Measurements from ENCODE around the gene CAMK4.

CAMK4 gene

DNA sequence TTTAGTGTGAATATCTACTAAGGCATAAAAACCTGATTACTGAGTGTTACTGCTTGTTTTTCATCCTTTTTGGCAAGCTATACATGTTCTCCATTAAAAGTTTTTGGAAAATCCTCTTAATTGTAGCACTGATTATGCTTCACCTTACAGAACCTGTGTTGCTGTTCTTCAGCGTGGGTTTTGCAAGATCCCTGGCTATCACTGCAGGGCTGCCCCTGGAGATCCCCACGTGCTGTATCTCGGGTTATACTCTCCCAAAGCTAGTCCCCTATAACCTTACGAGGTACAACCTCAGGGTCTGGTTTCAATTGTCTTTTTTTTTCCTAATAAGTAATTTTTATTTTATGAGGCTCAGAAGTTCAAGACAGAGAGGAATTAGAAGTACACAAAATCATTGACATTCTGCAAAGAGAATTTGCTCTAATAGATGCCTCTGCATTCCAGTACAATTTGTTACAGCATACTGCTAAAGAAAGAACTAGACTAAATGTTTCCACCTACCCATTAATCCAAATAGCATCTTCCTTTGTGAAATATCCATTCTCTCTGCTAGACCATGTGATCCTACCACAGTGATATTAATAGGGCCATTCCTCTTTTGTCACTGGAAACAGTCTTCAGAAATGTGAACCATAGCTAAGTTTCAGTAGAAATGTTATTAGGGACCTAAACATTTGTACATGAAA lies 25.8 kb upstream of the CAMK4 start:
- TF ChIP-seq, protein P1, sequence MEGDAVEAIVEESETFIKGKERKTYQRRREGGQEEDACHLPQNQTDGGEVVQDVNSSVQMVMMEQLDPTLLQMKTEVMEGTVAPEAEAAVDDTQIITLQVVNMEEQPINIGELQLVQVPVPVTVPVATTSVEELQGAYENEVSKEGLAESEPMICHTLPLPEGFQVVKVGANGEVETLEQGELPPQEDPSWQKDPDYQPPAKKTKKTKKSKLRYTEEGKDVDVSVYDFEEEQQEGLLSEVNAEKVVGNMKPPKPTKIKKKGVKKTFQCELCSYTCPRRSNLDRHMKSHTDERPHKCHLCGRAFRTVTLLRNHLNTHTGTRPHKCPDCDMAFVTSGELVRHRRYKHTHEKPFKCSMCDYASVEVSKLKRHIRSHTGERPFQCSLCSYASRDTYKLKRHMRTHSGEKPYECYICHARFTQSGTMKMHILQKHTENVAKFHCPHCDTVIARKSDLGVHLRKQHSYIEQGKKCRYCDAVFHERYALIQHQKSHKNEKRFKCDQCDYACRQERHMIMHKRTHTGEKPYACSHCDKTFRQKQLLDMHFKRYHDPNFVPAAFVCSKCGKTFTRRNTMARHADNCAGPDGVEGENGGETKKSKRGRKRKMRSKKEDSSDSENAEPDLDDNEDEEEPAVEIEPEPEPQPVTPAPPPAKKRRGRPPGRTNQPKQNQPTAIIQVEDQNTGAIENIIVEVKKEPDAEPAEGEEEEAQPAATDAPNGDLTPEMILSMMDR (IDR thresholded peaks at IDR 0.05; ENCODE audit: extremely low read depth, insufficient read depth, missing control alignments), result no peak
- in situ Hi-C loops (cut with MboI; ENCODE audit: low pct_unique_long_range_greater_than_20kb, low sequenced_read_pairs, unreplicated experiment), result no loop called here
- DNase-seq (ENCODE audit: low spot score), result no peak

DNA sequence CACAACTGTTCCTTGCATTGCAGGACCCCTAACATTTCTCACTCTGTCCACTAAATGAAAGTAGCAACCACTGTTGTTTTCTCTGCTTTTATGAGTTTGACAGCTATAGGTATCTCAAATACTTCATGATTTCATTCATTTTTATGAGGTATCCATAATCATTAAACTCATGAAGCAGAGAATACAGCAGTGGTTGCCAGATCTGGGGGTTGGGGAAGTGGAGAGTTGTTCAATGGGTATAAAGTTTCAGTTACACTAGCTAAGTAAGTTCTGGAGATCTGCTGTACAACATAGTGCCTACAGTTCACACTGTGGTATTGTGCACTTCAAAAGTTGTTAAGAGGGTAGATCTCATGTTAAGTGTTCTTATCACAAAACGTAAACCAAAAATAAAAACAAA lies 23.4 kb upstream of the CAMK4 start:
- no peak for DNase-seq (ENCODE audit: low spot score)
- TF ChIP-seq, protein P1 (IDR thresholded peaks at IDR 0.05; ENCODE audit: extremely low read depth, insufficient read depth, missing control alignments), result no peak
- in situ Hi-C loops (cut with MboI; ENCODE audit: low pct_unique_long_range_greater_than_20kb, low sequenced_read_pairs, unreplicated experiment), result no loop called here

DNA sequence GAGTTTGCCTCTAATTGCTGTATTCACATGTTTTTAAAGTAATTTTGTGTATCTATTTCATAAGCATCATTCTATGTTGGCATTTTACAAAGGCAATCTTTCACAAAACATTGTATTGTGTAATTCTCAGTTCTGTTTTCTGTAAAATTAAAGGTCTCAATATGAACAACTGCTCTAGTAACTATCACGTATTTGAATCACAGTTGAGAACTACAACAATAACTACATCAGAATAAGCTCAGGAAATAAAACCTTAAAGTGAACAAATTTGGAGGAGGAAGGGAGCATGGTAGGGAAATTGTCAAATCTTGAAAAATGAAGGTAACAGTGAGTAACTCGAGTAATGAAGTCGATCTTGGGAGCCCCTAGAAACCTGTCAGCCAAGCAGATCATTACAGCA lies 22.5 kb upstream of the CAMK4 start:
- no peak for DNase-seq (ENCODE audit: low spot score)
- TF ChIP-seq, protein P1 (IDR thresholded peaks at IDR 0.05; ENCODE audit: extremely low read depth, insufficient read depth, missing control alignments), result no peak
- in situ Hi-C loops (cut with MboI; ENCODE audit: low pct_unique_long_range_greater_than_20kb, low sequenced_read_pairs, unreplicated experiment), result no loop called here

DNA sequence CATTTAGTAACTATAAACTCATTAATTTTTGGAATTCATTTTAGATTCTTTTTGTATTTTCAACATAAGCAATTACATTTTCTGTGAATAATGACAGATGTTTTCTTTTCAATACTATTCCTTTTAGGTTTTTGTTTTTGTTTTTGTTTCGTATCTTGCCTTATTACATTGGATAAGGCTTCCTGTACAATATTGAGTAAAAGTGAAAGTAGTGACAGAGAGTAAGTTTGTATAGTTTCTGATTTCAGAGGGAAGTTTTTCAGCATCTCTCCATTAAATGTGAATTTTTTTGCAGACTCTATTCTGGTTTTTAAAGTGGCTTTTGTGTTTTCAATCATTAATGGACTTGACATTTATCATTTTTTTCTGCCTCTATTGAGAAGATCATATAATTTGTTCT lies 12.8 kb upstream of the CAMK4 start:
- in situ Hi-C loops (cut with MboI; ENCODE audit: low pct_unique_long_range_greater_than_20kb, low sequenced_read_pairs, unreplicated experiment), result no loop called here
- TF ChIP-seq, protein P1 (IDR thresholded peaks at IDR 0.05; ENCODE audit: extremely low read depth, insufficient read depth, missing control alignments), result no peak
- DNase-seq (ENCODE audit: low spot score), result no peak

DNA sequence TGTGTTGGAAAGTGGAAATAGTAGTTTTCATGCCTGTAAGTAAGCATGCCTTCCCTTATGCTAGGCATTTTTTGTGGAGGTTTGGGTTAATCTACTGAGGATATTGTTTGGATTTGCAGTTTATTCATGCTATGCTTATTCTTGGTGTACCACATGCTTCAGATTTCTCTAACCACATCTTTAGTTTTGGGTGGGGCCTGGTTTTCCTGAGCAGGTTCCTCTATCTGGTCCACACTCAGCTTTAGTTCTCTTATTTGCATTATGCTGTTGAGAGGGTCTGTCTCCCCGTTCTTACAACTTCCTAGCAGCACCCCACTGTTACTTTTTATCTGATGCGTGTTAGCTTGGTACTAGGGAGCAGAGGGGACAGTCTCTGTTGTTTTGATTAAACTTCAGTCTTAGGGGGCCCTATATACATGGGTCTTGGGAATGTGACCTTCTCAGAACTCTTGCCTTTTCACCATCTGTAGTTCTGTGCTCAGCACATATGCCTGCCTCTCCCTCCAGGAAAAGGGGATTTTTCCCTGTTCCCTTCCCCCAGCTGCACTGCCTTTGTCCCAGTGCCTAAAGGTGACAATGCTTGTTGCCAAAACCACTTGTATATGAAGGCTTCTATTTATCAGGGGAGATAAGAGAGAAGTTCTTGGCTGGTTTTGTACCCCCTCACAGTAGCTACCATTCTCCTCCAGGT lies 10.0 kb upstream of the CAMK4 start:
- in situ Hi-C loops (cut with MboI; ENCODE audit: low pct_unique_long_range_greater_than_20kb, low sequenced_read_pairs, unreplicated experiment), result no loop called here
- TF ChIP-seq, protein P1 (IDR thresholded peaks at IDR 0.05; ENCODE audit: extremely low read depth, insufficient read depth, missing control alignments), result no peak

DNA sequence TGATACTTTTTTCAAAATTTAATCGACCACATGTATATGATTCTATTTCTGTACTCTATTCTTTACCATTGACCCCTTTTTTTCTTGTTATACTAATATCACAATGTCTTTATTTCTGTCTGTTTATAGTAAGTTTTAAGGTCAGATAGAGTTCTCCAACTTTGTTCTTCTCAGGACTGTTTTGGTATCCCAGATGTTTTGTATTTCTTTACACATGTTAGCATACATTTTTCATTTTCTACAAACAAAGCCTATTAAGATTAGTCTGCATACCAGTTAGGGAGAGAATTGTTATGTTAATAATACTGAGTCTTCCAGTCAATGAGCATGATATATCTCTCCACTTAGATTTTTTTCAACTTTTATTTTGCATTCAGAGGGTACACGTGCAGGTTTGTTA lies 8.2 kb upstream of the CAMK4 start:
- in situ Hi-C loops (cut with MboI; ENCODE audit: low pct_unique_long_range_greater_than_20kb, low sequenced_read_pairs, unreplicated experiment), result no loop called here
- TF ChIP-seq, protein P1 (IDR thresholded peaks at IDR 0.05; ENCODE audit: extremely low read depth, insufficient read depth, missing control alignments), result no peak
- no peak for DNase-seq (ENCODE audit: low spot score)

More for the DNA sequence above, 10.0 kb upstream of the CAMK4 start:
- no peak for DNase-seq (ENCODE audit: low spot score)

Data from GM13977 (cell line).